Activated naive CD4-positive, alpha-beta T cell (primary cell): ENCODE data around the gene FMNL2.

ENCODE experiments used
- DNase-seq, 4 experiments: peaks; one replicate each; lab custom pipeline; 2025; lab: John Stamatoyannopoulos, UW

The FMNL2 gene

GRCh38 chr2:152558158-152558984 lies 223.4 kb downstream of the FMNL2 start:
- no peak for DNase-seq

- DNase-seq = no peak
These were observed 224.0 kb downstream of the FMNL2 start for GRCh38 chr2:152559008-152559407.

GRCh38 chr2:152560166-152560565 lies 225.2 kb downstream of the FMNL2 start:
- DNase-seq = no peak

GRCh38 chr2:152560873-152561595 lies 226.1 kb downstream of the FMNL2 start:
- DNase-seq = no peak

- DNase-seq = no peak
These were observed 227.4 kb downstream of the FMNL2 start for GRCh38 chr2:152562198-152562884.

GRCh38 chr2:152563764-152564163 lies 228.8 kb downstream of the FMNL2 start:
- no peak for DNase-seq

- DNase-seq = no peak
These were observed 230.0 kb downstream of the FMNL2 start for GRCh38 chr2:152564754-152565551.

GRCh38 chr2:152565884-152566727 lies 231.1 kb downstream of the FMNL2 start:
- DNase-seq = no peak

GRCh38 chr2:152566728-152567069 lies 231.7 kb downstream of the FMNL2 start:
- no peak for DNase-seq

- DNase-seq = no peak
These were observed 233.6 kb downstream of the FMNL2 start for GRCh38 chr2:152568531-152568930.

GRCh38 chr2:152569186-152569585 lies 234.2 kb downstream of the FMNL2 start:
- no peak for DNase-seq

GRCh38 chr2:152571048-152571766 lies 236.2 kb downstream of the FMNL2 start:
- DNase-seq = no peak

GRCh38 chr2:152572031-152572430 lies 237.1 kb downstream of the FMNL2 start:
- DNase-seq = no peak

- DNase-seq = no peak
These were observed 238.2 kb downstream of the FMNL2 start for GRCh38 chr2:152573168-152573567.

GRCh38 chr2:152577579-152577978 lies 242.6 kb downstream of the FMNL2 start:
- DNase-seq = no peak

- DNase-seq = no peak
These were observed 243.6 kb downstream of the FMNL2 start for GRCh38 chr2:152578573-152578972.

- no peak for DNase-seq
These were observed 245.7 kb downstream of the FMNL2 start for GRCh38 chr2:152580714-152581113.

GRCh38 chr2:152581360-152581759 lies 246.4 kb downstream of the FMNL2 start:
- DNase-seq = no peak

GRCh38 chr2:152582081-152582480 lies 247.1 kb downstream of the FMNL2 start:
- DNase-seq = no peak

GRCh38 chr2:152583512-152584229 lies 248.7 kb downstream of the FMNL2 start:
- no peak for DNase-seq
